Gastrocnemius medialis (tissue), 4 donors: Measurements from ENCODE around the gene MBNL2. TPM values are rescaled to one million over a fixed set of nuclear protein-coding genes. Genes with fewer than 3 reads are reported as not detected.

Experiments used
- ATAC-seq, 2 donors: fragments of 150-250 bp; one replicate each; pipeline ENCODE4 v1.9.1; 2016
- DNase-seq, 2 donors: peaks; one replicate each; pipeline ENCODE4 v3.0.0-alpha.2; 2019
- H3K27ac ChIP-seq, 4 donors: fragments of 200-600 bp; sonication (generic); 1 replicate in 1 of 4; 2 replicates in 3 of 4; pipeline ENCODE4 v1.5.1; 2016 to 2018; ENCODE audit warnings: mild to moderate bottlenecking in 2 of 4, moderate library complexity in 1 of 4
- H3K27me3 ChIP-seq, 3 donors: fragments of 200-600 bp; sonication (generic) in 2 of 3; 1 replicate in 1 of 3; 2 replicates in 2 of 3; pipeline versions ENCODE4 v1.5.1 to v1.6.0; 2016 to 2019; ENCODE audit warnings: mild to moderate bottlenecking in 1 of 3, moderate library complexity in 1 of 3
- H3K36me3 ChIP-seq, 2 donors: fragments of 200-600 bp; sonication (generic) in 1 of 2; one replicate each; pipeline ENCODE4 v1.5.1; 2017 to 2018
- H3K4me1 ChIP-seq, 2 donors: fragments of 200-600 bp; sonication (generic) in 1 of 2; one replicate each; pipeline ENCODE4 v1.5.1; 2016 to 2017; ENCODE audit warnings: mild to moderate bottlenecking in 2 of 2
- H3K4me3 ChIP-seq, 4 donors: fragments of 200-600 bp; sonication (generic) in 3 of 4; 1 replicate in 1 of 4; 2 replicates in 3 of 4; pipeline ENCODE4 v1.5.1; 2016 to 2019; ENCODE audit warnings: mild to moderate bottlenecking in 2 of 4
- H3K9me3 ChIP-seq, 3 donors: fragments of 200-600 bp; sonication (generic) in 2 of 3; 1 replicate in 1 of 3; 2 replicates in 2 of 3; pipeline ENCODE4 v1.5.1; 2016 to 2019
- POLR2A ChIP-seq, 2 donors: fragments of 450-650 bp; IDR thresholded peaks; one replicate each; pipeline ENCODE4 v1.6.1; 2017; ENCODE audit warnings: antibody characterized with exemption in 2 of 2, mild to moderate bottlenecking in 2 of 2, moderate library complexity in 2 of 2
- in situ Hi-C, 4 donors: fragments of 200-750 bp; cut with MboI; loops; one replicate each; pipeline versions ENCODE4 v1.15.0 to v1.8.0; 2017; ENCODE audit warnings: low sequenced_read_pairs in 4 of 4
- intact Hi-C: fragments of 100-400 bp; cut with DNase I; formaldehyde crosslinking; loops from one replicate; pipeline ENCODE4 v1.15.1; 2023; ENCODE audit warnings: low total_unique reads
- total RNA-seq, 4 donors: library from RNA; depleted of rRNA; stranded (reverse); fragments of >200 nt; gene quantifications; one replicate each; pipeline versions ENCODE4 v1.1.0 to v1.2.3, GENCODE V29; 2016
- TF ChIP-seq, protein P1 (sequence below), 5 experiments: fragments of 450-650 bp in 3 of 5; fragments of 200-600 bp in 2 of 5; sonication (generic) in 2 of 5; IDR thresholded peaks in 4 of 5; conservative IDR thresholded peaks in 1 of 5; 1 replicate in 4 of 5; 2 replicates in 1 of 5; pipeline ENCODE4 v1.5.1; 2016 to 2019; ENCODE audit warnings: antibody characterized with exemption in 5 of 5, mild to moderate bottlenecking in 3 of 5, moderate library complexity in 3 of 5

The MBNL2 gene
- total RNA-seq, 4 donors from 2014 or later = 47.9 to 92.0 (median 71.3) TPM

DNA sequence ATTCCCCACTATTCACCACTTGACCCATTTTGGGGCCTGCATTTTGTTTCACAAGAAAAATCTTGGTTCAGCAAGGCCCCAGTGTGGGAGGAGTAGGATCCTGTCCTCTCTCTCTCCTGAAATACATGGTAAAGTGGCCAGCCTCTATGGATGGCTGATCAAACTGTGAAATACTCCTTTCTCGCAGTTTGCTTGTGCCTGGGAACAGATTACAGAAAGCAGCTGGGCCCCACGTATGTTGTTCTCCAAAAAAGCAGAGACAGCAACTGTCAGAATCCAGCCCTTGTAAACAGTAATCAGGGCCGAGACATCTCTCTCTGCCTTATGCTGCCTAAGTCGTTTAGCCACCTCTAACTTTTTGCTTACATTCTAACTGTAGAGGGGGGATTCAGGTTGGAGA lies 150.8 kb downstream of the MBNL2 start:
- H3K9me3 ChIP-seq = no peaks in the 10 kb centered on the region
- in situ Hi-C loops (loop anchor here in 1 of 4 donors (10.0 kb wide), 1 partner anchor 52 kb away; no protein-coding TSS in a partner anchor), intact Hi-C loops (no loop called here)
- peaks cover 0 to 8% of the 10 kb centered on the region in 2 donors for H3K4me1 ChIP-seq
- H3K36me3 ChIP-seq = peaks cover 0 to 22% of the 10 kb centered on the region in 2 donors
- TF ChIP-seq, protein P1, sequence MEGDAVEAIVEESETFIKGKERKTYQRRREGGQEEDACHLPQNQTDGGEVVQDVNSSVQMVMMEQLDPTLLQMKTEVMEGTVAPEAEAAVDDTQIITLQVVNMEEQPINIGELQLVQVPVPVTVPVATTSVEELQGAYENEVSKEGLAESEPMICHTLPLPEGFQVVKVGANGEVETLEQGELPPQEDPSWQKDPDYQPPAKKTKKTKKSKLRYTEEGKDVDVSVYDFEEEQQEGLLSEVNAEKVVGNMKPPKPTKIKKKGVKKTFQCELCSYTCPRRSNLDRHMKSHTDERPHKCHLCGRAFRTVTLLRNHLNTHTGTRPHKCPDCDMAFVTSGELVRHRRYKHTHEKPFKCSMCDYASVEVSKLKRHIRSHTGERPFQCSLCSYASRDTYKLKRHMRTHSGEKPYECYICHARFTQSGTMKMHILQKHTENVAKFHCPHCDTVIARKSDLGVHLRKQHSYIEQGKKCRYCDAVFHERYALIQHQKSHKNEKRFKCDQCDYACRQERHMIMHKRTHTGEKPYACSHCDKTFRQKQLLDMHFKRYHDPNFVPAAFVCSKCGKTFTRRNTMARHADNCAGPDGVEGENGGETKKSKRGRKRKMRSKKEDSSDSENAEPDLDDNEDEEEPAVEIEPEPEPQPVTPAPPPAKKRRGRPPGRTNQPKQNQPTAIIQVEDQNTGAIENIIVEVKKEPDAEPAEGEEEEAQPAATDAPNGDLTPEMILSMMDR (IDR thresholded peaks at IDR 0.05 in 4 of 5, conservative IDR thresholded peaks at IDR 0.05 in 1 of 5) = no peak
- no peak for TF ChIP-seq POLR2A (IDR thresholded peaks at IDR 0.05)
- no peak overlapping the region for H3K4me3 ChIP-seq
- H3K27ac ChIP-seq = no peak overlapping the region
- DNase-seq = no peak
- H3K27me3 ChIP-seq = no peaks in the 10 kb centered on the region
- ATAC-seq = no peak

DNA sequence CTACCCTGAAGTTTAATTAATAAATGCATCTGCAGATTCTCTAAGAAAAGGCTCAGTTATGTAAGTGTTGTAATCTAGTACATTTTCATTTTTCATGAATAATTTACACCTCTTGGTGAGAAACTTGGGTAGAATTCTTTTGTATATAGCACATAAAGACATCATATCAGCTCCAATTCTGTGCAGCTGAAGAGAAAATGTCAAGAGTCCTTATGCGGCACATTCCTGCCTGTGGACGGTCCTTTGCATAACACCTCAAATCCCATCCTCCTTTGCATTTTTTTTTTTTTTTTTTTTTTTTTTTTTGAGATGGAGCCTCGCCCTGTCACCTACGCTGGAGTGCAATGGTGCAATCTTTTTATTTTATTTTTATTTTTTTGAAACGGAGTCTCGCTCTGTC lies 151.7 kb downstream of the MBNL2 start:
- peaks cover 0 to 22% of the 10 kb centered on the region in 2 donors for H3K36me3 ChIP-seq
- no peak overlapping the region for H3K4me3 ChIP-seq
- H3K27ac ChIP-seq = no peak overlapping the region
- in situ Hi-C loops (loop anchor here in 1 of 4 donors (10.0 kb wide), 1 partner anchor 51 kb away; no protein-coding TSS in a partner anchor), intact Hi-C loops (no loop called here)
- H3K9me3 ChIP-seq = no peaks in the 10 kb centered on the region
- H3K4me1 ChIP-seq = peaks cover 0 to 3% of the 10 kb centered on the region in 2 donors
- ATAC-seq (no peak), DNase-seq (no peak)
- no peaks in the 10 kb centered on the region for H3K27me3 ChIP-seq
- TF ChIP-seq, protein P1 (IDR thresholded peaks at IDR 0.05 in 4 of 5, conservative IDR thresholded peaks at IDR 0.05 in 1 of 5) = no peak
- no peak for TF ChIP-seq POLR2A (IDR thresholded peaks at IDR 0.05)

DNA sequence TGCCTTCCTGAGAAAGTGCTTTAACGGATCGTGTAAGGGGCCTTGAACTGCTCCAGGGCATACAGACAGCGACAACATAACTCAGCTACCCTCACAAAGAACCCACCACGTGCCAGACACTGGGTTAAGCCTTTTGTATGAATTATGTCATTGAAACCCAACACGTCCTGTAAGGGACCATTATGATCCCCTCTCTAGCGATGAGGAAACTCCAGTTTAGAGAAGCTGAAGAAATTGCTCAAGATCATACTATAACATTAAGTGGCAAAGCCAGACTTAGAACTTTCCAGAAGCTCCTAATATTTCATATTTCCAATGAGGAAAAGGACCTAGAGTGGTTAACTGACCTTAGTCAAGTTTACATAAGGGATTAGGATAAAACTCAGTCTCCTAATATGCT lies 154.8 kb downstream of the MBNL2 start:
- H3K36me3 ChIP-seq = peaks cover 0 to 13% of the 10 kb centered on the region in 2 donors
- in situ Hi-C loops (loop anchor here in 1 of 4 donors (10.0 kb wide), 1 partner anchor 48 kb away; no protein-coding TSS in a partner anchor), intact Hi-C loops (no loop called here)
- TF ChIP-seq, protein P1 (IDR thresholded peaks at IDR 0.05 in 4 of 5, conservative IDR thresholded peaks at IDR 0.05 in 1 of 5) = no peak
- TF ChIP-seq POLR2A (IDR thresholded peaks at IDR 0.05) = no peak
- H3K9me3 ChIP-seq = no peaks in the 10 kb centered on the region
- no peaks in the 10 kb centered on the region for H3K4me1 ChIP-seq
- no peaks in the 10 kb centered on the region for H3K27me3 ChIP-seq
- no peak for ATAC-seq
- no peak overlapping the region for H3K27ac ChIP-seq
- H3K4me3 ChIP-seq = no peak overlapping the region
- no peak for DNase-seq

DNA sequence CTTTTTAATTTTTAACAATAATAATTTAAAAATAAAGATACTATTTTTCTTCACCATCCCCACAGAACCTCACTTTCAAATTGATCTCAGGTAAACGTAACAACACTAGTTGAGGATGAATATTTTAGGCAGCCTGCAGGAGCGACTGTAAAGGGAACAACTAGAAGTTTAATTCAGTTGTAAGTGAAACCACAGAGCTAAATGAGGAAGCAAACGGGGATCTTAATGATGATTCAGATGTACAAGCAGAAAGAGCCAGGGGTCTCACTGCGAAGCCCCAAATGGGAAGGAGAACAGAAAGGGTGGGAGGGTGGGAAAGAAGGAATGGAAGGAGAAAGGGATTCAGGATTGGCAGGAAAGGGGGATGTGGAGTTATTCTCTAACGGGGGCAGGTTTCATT lies 157.3 kb downstream of the MBNL2 start:
- TF ChIP-seq, protein P1 (IDR thresholded peaks at IDR 0.05 in 4 of 5, conservative IDR thresholded peaks at IDR 0.05 in 1 of 5) = no peak
- no peak for TF ChIP-seq POLR2A (IDR thresholded peaks at IDR 0.05)
- peaks cover 0 to 12% of the 10 kb centered on the region in 2 donors for H3K36me3 ChIP-seq
- in situ Hi-C loops (loop anchor here in 1 of 4 donors (10.0 kb wide), 1 partner anchor 45 kb away; no protein-coding TSS in a partner anchor), intact Hi-C loops (no loop called here)
- no peaks in the 10 kb centered on the region for H3K27me3 ChIP-seq
- ATAC-seq (no peak), DNase-seq (no peak)
- H3K4me1 ChIP-seq = no peaks in the 10 kb centered on the region
- H3K4me3 ChIP-seq = no peak overlapping the region
- H3K27ac ChIP-seq = no peak overlapping the region
- no peaks in the 10 kb centered on the region for H3K9me3 ChIP-seq

DNA sequence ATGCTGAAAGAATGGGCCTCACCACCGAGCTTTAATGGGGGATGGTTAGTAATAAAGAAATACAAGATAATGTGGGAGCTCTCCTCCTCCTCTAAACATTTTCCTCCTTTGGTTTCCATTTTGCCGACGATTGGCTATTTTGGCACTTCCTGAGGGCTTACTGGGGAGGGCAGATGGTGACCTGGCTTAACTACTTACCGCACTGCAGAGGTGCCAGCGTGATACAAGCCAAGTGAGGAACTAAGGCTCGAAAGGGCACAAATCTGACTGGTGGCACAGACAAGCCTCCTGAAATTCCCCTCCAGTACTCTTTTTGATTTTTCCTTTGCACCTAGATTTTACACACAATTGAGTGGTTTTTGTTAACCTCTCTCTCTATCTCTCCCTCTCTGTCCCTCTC lies 158.6 kb downstream of the MBNL2 start:
- Histone ChIP-seq H3K27ac (no peak overlapping the region), H3K4me1 (peaks cover 0 to 4% of the 10 kb centered on the region in 2 donors), H3K4me3 (no peak overlapping the region), H3K9me3 (no peaks in the 10 kb centered on the region), H3K36me3 (no peaks in the 10 kb centered on the region), H3K27me3 (no peaks in the 10 kb centered on the region)
- no peak for TF ChIP-seq POLR2A (IDR thresholded peaks at IDR 0.05)
- TF ChIP-seq, protein P1 (IDR thresholded peaks at IDR 0.05 in 4 of 5, conservative IDR thresholded peaks at IDR 0.05 in 1 of 5) = no peak
- intact Hi-C loops (no loop called here), in situ Hi-C loops (no loop called here)
- ATAC-seq (no peak), DNase-seq (no peak)
